Esophagus muscularis mucosa (tissue), 3 donors: Measurements from ENCODE around the gene CSMD2.

ENCODE experiments used
- CTCF ChIP-seq, 3 experiments: fragments of 200-600 bp in 2 of 3; fragments of 450-650 bp in 1 of 3; sonication (generic) in 2 of 3; IDR thresholded peaks; one replicate each; pipeline ENCODE4 v1.5.1; 2017 to 2019; ENCODE audit warnings: antibody characterized with exemption in 3 of 3, mild to moderate bottlenecking in 2 of 3, moderate library complexity in 1 of 3
- EP300 ChIP-seq: sonication (generic); formaldehyde crosslinking; IDR thresholded peaks from one replicate; pipeline ENCODE4 v1.6.1; 2017; ENCODE audit warnings: antibody characterized with exemption

DNA sequence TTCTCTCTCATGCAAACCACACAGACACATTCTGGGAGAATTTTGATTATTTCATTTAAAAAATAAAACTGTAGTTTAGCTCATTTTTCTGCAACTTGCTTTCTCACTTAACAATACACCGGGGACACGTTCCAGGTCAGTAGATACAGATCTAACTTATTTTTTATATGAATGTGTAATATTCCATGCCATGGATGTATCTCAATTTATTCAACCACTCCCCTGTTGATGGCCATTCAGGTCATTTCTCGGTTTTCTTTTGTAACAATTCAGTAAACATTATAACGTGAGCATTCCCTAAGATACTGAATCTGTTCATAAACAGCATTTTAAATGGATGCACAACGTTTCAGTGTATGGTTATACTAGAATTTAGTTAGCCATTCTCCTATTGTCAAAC lies 64.7 kb downstream of the CSMD2 start:
- TF ChIP-seq CTCF (IDR thresholded peaks at IDR 0.05) (no peak), EP300 (no peak)
